Measurements from ENCODE around the gene PCDH19.

The PCDH19 gene

GRCh38 chrX:100363896-100364295 is 46.2 kb downstream of the PCDH19 start:
- no peak overlapping the region for H3K4me3 ChIP-seq (replicated peaks; ENCODE audit: low read depth, low read length)
- no peak for TF ChIP-seq CTCF (IDR thresholded peaks at IDR 0.05; ENCODE audit: low read length, missing control alignments)
- no peak for DNase-seq (ENCODE audit: low read depth)

- DNase-seq (ENCODE audit: low read depth): no peak
- TF ChIP-seq CTCF (IDR thresholded peaks at IDR 0.05; ENCODE audit: low read length, missing control alignments): no peak
- H3K4me3 ChIP-seq (replicated peaks; ENCODE audit: low read depth, low read length): no peak overlapping the region
These were observed 51.3 kb downstream of the PCDH19 start for GRCh38 chrX:100358766-100359165.

- H3K4me3 ChIP-seq (replicated peaks; ENCODE audit: low read depth, low read length): no peak overlapping the region
- no peak for DNase-seq (ENCODE audit: low read depth)
- no peak for TF ChIP-seq CTCF (IDR thresholded peaks at IDR 0.05; ENCODE audit: low read length, missing control alignments)
These were observed 53.6 kb downstream of the PCDH19 start for GRCh38 chrX:100356351-100356896.

- H3K4me3 ChIP-seq (replicated peaks; ENCODE audit: low read depth, low read length): no peak overlapping the region
- TF ChIP-seq CTCF (IDR thresholded peaks at IDR 0.05; ENCODE audit: low read length, missing control alignments): no peak
- DNase-seq (ENCODE audit: low read depth): no peak
These were observed 54.4 kb downstream of the PCDH19 start for GRCh38 chrX:100355680-100356079.

GRCh38 chrX:100353326-100353725 is 56.7 kb downstream of the PCDH19 start:
- no peak for DNase-seq (ENCODE audit: low read depth)
- TF ChIP-seq CTCF (IDR thresholded peaks at IDR 0.05; ENCODE audit: low read length, missing control alignments): no peak

GRCh38 chrX:100350704-100351489 is 59.2 kb downstream of the PCDH19 start:
- DNase-seq (ENCODE audit: low read depth): no peak
- no peak for TF ChIP-seq CTCF (IDR thresholded peaks at IDR 0.05; ENCODE audit: low read length, missing control alignments)
- H3K4me3 ChIP-seq (replicated peaks; ENCODE audit: low read depth, low read length): no peak overlapping the region

More at GRCh38 chrX:100353326-100353725, 56.7 kb downstream of the PCDH19 start:
- no peak overlapping the region for H3K4me3 ChIP-seq (replicated peaks; ENCODE audit: low read depth, low read length)

- H3K4me3 ChIP-seq (replicated peaks; ENCODE audit: low read depth, low read length): no peak overlapping the region
- no peak for DNase-seq (ENCODE audit: low read depth)
- no peak for TF ChIP-seq CTCF (IDR thresholded peaks at IDR 0.05; ENCODE audit: low read length, missing control alignments)
These were observed 60.7 kb downstream of the PCDH19 start for GRCh38 chrX:100349391-100349790.
